B cell (primary cell): Measurements from ENCODE around the gene VPS8. TPM values are rescaled to one million over a fixed set of nuclear protein-coding genes. Genes with fewer than 3 reads are reported as not detected.

Experiments used
- ATAC-seq: fragments of 200-7000 bp; cut with Tn5 transposase; one replicate; pipeline ENCODE4 v1.10.0; 2021; ENCODE audit warnings: low read depth, mild to moderate bottlenecking, moderate number of reproducible peaks, moderate library complexity
- CTCF ChIA-PET: fragments of 350-600 bp; sonication (Branson Sonifier 250); formaldehyde crosslinking; loops from one replicate; lab custom pipeline; 2021; ENCODE audit warnings: antibody characterized with exemption, inconsistent platforms; lab: Charles Lee
- POLR2A ChIA-PET: fragments of 350-600 bp; sonication (Branson Sonifier 250); formaldehyde crosslinking; loops from one replicate; lab custom pipeline; 2021; ENCODE audit warnings: antibody characterized with exemption; lab: Charles Lee
- DNase-seq: peaks from one replicate; pipeline ENCODE4 v3.0.0; 2013
- H2AFZ ChIP-seq: 2 replicates; pipeline ENCODE4 v1.6.1; 2012; ENCODE audit warnings: mild to moderate bottlenecking, low read depth, low read length; ENCODE audit not compliant: insufficient read depth, poor library complexity, severe bottlenecking
- H3K27ac ChIP-seq, 2 donors: 1 replicate in 1 of 2; 2 replicates in 1 of 2; pipeline ENCODE4 v1.5.1; 2012 to 2013; ENCODE audit warnings: low read length in 2 of 2, mild to moderate bottlenecking in 2 of 2, moderate library complexity in 1 of 2
- H3K27me3 ChIP-seq, 4 experiments: fragments of 200-600 bp in 1 of 4; sonication (generic) in 1 of 4; replicated peaks in 1 of 4; 1 replicate in 2 of 4; 2 replicates in 2 of 4; pipeline versions ENCODE4 v1.6.1 to v1.7.0; 2013 to 2016; ENCODE audit warnings: low read length in 3 of 4, mild to moderate bottlenecking in 2 of 4, mixed read lengths in 1 of 4, moderate library complexity in 1 of 4; ENCODE audit not compliant: insufficient read depth in 4 of 4, control insufficient read depth in 3 of 4; ENCODE audit errors: control extremely low read depth in 1 of 4
- H3K36me3 ChIP-seq, 2 experiments: replicated peaks in 1 of 2; 1 replicate in 1 of 2; 2 replicates in 1 of 2; pipeline versions ENCODE4 v1.6.1 to v1.7.1; 2013; ENCODE audit warnings: low read length in 1 of 2; ENCODE audit not compliant: insufficient read depth in 2 of 2, control insufficient read depth in 1 of 2; ENCODE audit errors: control extremely low read depth in 1 of 2, extremely low read depth in 1 of 2
- H3K4me1 ChIP-seq, 2 donors: fragments of 200-600 bp in 1 of 2; sonication (generic) in 1 of 2; 1 replicate in 1 of 2; 2 replicates in 1 of 2; pipeline versions ENCODE4 v1.5.1 to v1.6.1; 2013 to 2017; ENCODE audit warnings: low read length in 2 of 2; ENCODE audit not compliant: control insufficient read depth in 2 of 2, insufficient read depth in 2 of 2
- H3K4me2 ChIP-seq: replicated peaks from 2 replicates; pipeline ENCODE3; 2012; ENCODE audit warnings: mild to moderate bottlenecking, low read depth, low read length; ENCODE audit not compliant: poor library complexity, severe bottlenecking
- H3K4me3 ChIP-seq, 5 experiments: fragments of 200-600 bp in 1 of 5; sonication (generic) in 1 of 5; 1 replicate in 3 of 5; 2 replicates in 2 of 5; pipeline versions ENCODE4 v1.5.1 to v1.7.0; 2011 to 2016; ENCODE audit warnings: low read length in 4 of 5, mild to moderate bottlenecking in 4 of 5, low read depth in 2 of 5, control low read depth in 1 of 5, moderate library complexity in 1 of 5; ENCODE audit not compliant: insufficient read depth in 1 of 5; ENCODE audit errors: control extremely low read depth in 1 of 5, extremely low read depth in 1 of 5
- H3K79me2 ChIP-seq: fragments of 200-600 bp; sonication (generic); one replicate; pipeline ENCODE4 v1.6.0; 2016; ENCODE audit warnings: low read length; ENCODE audit not compliant: control insufficient read depth, insufficient read depth
- H3K9ac ChIP-seq: fragments of 200-600 bp; sonication (generic); 2 replicates; pipeline ENCODE4 v1.6.1; 2017; ENCODE audit warnings: mild to moderate bottlenecking, low read length, moderate library complexity
- H3K9me3 ChIP-seq, 3 donors: one replicate each; pipeline versions ENCODE4 v1.6.1 to v1.7.1; 2013; ENCODE audit warnings: low read length in 2 of 3; ENCODE audit not compliant: control insufficient read depth in 2 of 3, insufficient read depth in 1 of 3; ENCODE audit errors: control extremely low read depth in 1 of 3
- H4K20me1 ChIP-seq: 2 replicates; pipeline ENCODE4 v1.6.0; 2012; ENCODE audit warnings: mild to moderate bottlenecking, low read length; ENCODE audit not compliant: insufficient read depth, control insufficient read depth, poor library complexity, severe bottlenecking
- H3K27ac Mint-ChIP-seq: one replicate; pipeline ENCODE4 v1.8.0; 2021; ENCODE audit warnings: mixed read lengths
- H3K27me3 Mint-ChIP-seq: one replicate; pipeline ENCODE4 v1.8.0; 2021; ENCODE audit warnings: mixed read lengths
- H3K4me1 Mint-ChIP-seq: one replicate; pipeline ENCODE4 v1.8.0; 2021; ENCODE audit warnings: mixed read lengths
- H3K4me3 Mint-ChIP-seq: one replicate; pipeline ENCODE4 v1.8.0; 2021; ENCODE audit warnings: mixed read lengths
- H3K9me3 Mint-ChIP-seq: one replicate; pipeline ENCODE4 v1.8.0; 2022; ENCODE audit warnings: mixed read lengths; ENCODE audit not compliant: insufficient read depth
- EZH2 ChIP-seq: IDR thresholded peaks from 2 replicates; pipeline ENCODE4 v1.6.1; 2012; ENCODE audit warnings: borderline replicate concordance, low read depth, mild to moderate bottlenecking, moderate library complexity, low read length; ENCODE audit not compliant: insufficient read depth, poor library complexity, severe bottlenecking
- WGBS: methylation state at CpG from one replicate; pipeline ENCODE4 v1.1.5; 2013; ENCODE audit warnings: missing lambda C conversion rate; ENCODE audit not compliant: insufficient coverage; 5-methylcytosine and 5-hydroxymethylcytosine counted together
- intact Hi-C: fragments of 100-400 bp; cut with micrococcal nuclease; formaldehyde crosslinking; loops from one replicate; pipeline ENCODE4 v1.10.0; 2022
- polyA plus RNA-seq: library from polyadenylated mRNA; depleted of rRNA; stranded (reverse); fragments of >200 nt; gene quantifications from 2 replicates; pipeline ENCODE4 v1.2.3, GENCODE V29; 2012
- total RNA-seq, 2 donors: library from RNA; stranded (reverse); fragments of 120-200 nt in 1 of 2; gene quantifications; 1 replicate in 1 of 2; 2 replicates in 1 of 2; pipeline versions ENCODE4 v1.2.3 to v1.2.4, GENCODE V29; 2013 to 2022
- TF ChIP-seq, protein P1 (sequence below): fragments of 200-600 bp; IDR thresholded peaks from one replicate; pipeline ENCODE4 v1.8.0; 2022; ENCODE audit warnings: antibody characterized with exemption, mild to moderate bottlenecking

VPS8 gene
- total and polyA plus RNA-seq, 2 donors (not counting 1 experiment from before 2014, with no cell fraction given): 18.3 to 95.6 TPM

DNA sequence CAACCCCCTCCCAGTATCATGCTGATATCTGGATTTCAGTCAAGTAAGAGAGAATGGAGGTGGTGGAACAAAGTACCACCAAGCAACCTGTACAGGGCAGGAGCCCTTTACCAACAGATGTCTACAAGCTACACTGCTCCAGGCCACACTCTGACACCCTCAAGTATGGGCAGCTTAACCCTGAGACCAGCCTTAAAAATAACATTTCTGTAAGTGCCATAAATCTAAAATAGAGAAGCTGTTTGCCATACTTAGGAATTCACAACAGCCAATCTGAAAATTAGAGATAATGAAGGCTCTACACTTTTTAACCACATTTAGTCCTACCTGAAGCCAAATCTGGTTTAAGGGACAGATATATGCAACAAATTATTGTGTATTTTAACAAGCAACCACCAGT is 281.1 kb downstream of the VPS8 start:
- ATAC-seq (no peak), DNase-seq (no peak)
- H3K27ac ChIP-seq: no peak overlapping the region
- H3K36me3 ChIP-seq: no peaks in the 10 kb centered on the region
- H3K4me3 ChIP-seq: no peak overlapping the region
- no peak overlapping the region for H3K27ac Mint-ChIP-seq
- H3K27me3 Mint-ChIP-seq: peaks cover 30% of the 10 kb centered on the region
- no peaks in the 10 kb centered on the region for H3K79me2 ChIP-seq
- no peak overlapping the region for H2AFZ ChIP-seq
- no peaks in the 10 kb centered on the region for H3K9me3 Mint-ChIP-seq
- no peaks in the 10 kb centered on the region for H3K9me3 ChIP-seq
- ChIA-PET POLR2A (no interaction called here), CTCF (interaction anchor here (0.7 kb wide), 1 partner anchor 30 kb away, joined by 3 read pairs; no protein-coding TSS in a partner anchor)
- H3K4me1 ChIP-seq: no peaks in the 10 kb centered on the region
- H3K4me1 Mint-ChIP-seq: no peaks in the 10 kb centered on the region
- no peak for TF ChIP-seq EZH2
- TF ChIP-seq, protein P1, sequence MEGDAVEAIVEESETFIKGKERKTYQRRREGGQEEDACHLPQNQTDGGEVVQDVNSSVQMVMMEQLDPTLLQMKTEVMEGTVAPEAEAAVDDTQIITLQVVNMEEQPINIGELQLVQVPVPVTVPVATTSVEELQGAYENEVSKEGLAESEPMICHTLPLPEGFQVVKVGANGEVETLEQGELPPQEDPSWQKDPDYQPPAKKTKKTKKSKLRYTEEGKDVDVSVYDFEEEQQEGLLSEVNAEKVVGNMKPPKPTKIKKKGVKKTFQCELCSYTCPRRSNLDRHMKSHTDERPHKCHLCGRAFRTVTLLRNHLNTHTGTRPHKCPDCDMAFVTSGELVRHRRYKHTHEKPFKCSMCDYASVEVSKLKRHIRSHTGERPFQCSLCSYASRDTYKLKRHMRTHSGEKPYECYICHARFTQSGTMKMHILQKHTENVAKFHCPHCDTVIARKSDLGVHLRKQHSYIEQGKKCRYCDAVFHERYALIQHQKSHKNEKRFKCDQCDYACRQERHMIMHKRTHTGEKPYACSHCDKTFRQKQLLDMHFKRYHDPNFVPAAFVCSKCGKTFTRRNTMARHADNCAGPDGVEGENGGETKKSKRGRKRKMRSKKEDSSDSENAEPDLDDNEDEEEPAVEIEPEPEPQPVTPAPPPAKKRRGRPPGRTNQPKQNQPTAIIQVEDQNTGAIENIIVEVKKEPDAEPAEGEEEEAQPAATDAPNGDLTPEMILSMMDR: no peak
- no peak overlapping the region for H3K4me3 Mint-ChIP-seq
- peaks cover 0 to 9% (median 1%) of the 10 kb centered on the region in 4 experiments for H3K27me3 ChIP-seq
- H3K9ac ChIP-seq: no peak overlapping the region
- intact Hi-C loops: no loop called here
- no peak overlapping the region for H3K4me2 ChIP-seq
- no peaks in the 10 kb centered on the region for H4K20me1 ChIP-seq

DNA sequence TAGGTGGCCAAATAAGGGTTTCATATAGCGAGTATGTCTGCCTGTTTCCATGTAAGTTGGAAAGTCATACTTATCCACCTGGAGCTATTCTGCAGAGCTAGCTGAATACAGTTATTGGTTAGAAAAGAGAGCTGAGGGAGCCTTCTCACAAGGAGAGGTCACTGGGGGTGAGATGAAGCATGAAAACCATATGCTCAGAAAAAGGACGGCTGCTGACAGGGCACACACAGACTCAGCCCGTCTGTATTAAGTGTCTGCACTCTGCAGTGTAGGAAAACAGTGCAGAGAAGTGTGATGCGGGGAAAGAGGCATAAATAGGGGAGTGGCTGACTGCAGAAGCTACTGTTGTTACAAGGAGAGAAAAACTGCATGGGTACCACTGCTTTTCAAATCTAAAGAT is 282.7 kb downstream of the VPS8 start:
- Mint-ChIP-seq H3K9me3 (peaks cover 3% of the 10 kb centered on the region), H3K27ac (no peak overlapping the region), H3K27me3 (peaks cover 44% of the 10 kb centered on the region), H3K4me1 (no peaks in the 10 kb centered on the region), H3K4me3 (no peak overlapping the region)
- CTCF ChIA-PET: no interaction called here
- DNase-seq (no peak), ATAC-seq (no peak)
- Histone ChIP-seq H3K9ac (no peak overlapping the region), H3K9me3 (peaks cover 0 to 1% (median 0%) of the 10 kb centered on the region in 3 donors), H3K4me1 (no peaks in the 10 kb centered on the region), H3K27ac (no peak overlapping the region), H3K79me2 (no peaks in the 10 kb centered on the region), H3K4me3 (no peak overlapping the region), H2AFZ (no peak overlapping the region), H3K4me2 (no peak overlapping the region), H4K20me1 (no peaks in the 10 kb centered on the region), H3K36me3 (no peaks in the 10 kb centered on the region), H3K27me3 (peaks cover 0 to 9% (median 2%) of the 10 kb centered on the region in 4 experiments)
- TF ChIP-seq, protein P1: no peak
- no peak for TF ChIP-seq EZH2
- 90% methylated on average over 3 of the region's 4 CpGs for WGBS
- intact Hi-C loops: no loop called here
- POLR2A ChIA-PET: no interaction called here

Other genes with a start within 250 kb of the VPS8 start
- gene MAGEF1, start 100.1 kb upstream of the VPS8 start, total RNA-seq: 26.2 and 27.1 TPM in 2 replicates
- gene MAGEF1, start 100.1 kb upstream of the VPS8 start, polyA plus RNA-seq: 8.6 and 9.5 TPM in 2 replicates